Measurements from ENCODE around the gene TNKS2. TPM values are rescaled to one million over a fixed set of nuclear protein-coding genes. Genes with fewer than 3 reads are reported as not detected.

TNKS2 gene
- total RNA-seq, 1 donor from 2014 or later: 52.5 TPM

- H3K9me3 Mint-ChIP-seq (ENCODE audit: unreplicated experiment): no peaks in the 10 kb centered on the region
- no peaks in the 10 kb centered on the region for H3K36me3 Mint-ChIP-seq (ENCODE audit: low read depth, unreplicated experiment)
- DNase-seq (ENCODE audit: low spot score): no peak
- H3K27ac Mint-ChIP-seq (ENCODE audit: unreplicated experiment): peak overlapping the region; percentile 68
- no peak overlapping the region for H3K4me3 Mint-ChIP-seq (ENCODE audit: unreplicated experiment)
- H3K27me3 Mint-ChIP-seq (ENCODE audit: unreplicated experiment): no peaks in the 10 kb centered on the region
- peaks cover 11% of the 10 kb centered on the region for H3K4me1 Mint-ChIP-seq (ENCODE audit: unreplicated experiment)
- no peak for TF ChIP-seq CTCF (IDR thresholded peaks at IDR 0.05; ENCODE audit: unreplicated experiment)
Observed at GRCh38 chr10:91761721-91762120, 36.5 kb upstream of the TNKS2 start.

- H3K27me3 Mint-ChIP-seq (ENCODE audit: unreplicated experiment): no peaks in the 10 kb centered on the region
- no peak overlapping the region for H3K27ac Mint-ChIP-seq (ENCODE audit: unreplicated experiment)
- H3K4me1 Mint-ChIP-seq (ENCODE audit: unreplicated experiment): peaks cover 11% of the 10 kb centered on the region
- no peak for DNase-seq (ENCODE audit: low spot score)
- H3K36me3 Mint-ChIP-seq (ENCODE audit: low read depth, unreplicated experiment): no peaks in the 10 kb centered on the region
- TF ChIP-seq CTCF (IDR thresholded peaks at IDR 0.05; ENCODE audit: unreplicated experiment): no peak
- H3K4me3 Mint-ChIP-seq (ENCODE audit: unreplicated experiment): no peak overlapping the region
- no peaks in the 10 kb centered on the region for H3K9me3 Mint-ChIP-seq (ENCODE audit: unreplicated experiment)
Observed at GRCh38 chr10:91762878-91763277, 35.3 kb upstream of the TNKS2 start.

GRCh38 chr10:91766676-91767075 lies 31.6 kb upstream of the TNKS2 start:
- Mint-ChIP-seq H3K4me1 (ENCODE audit: unreplicated experiment) (peaks cover 4% of the 10 kb centered on the region), H3K9me3 (ENCODE audit: unreplicated experiment) (no peaks in the 10 kb centered on the region), H3K36me3 (ENCODE audit: low read depth, unreplicated experiment) (no peaks in the 10 kb centered on the region), H3K27ac (ENCODE audit: unreplicated experiment) (no peak overlapping the region), H3K27me3 (ENCODE audit: unreplicated experiment) (no peaks in the 10 kb centered on the region), H3K4me3 (ENCODE audit: unreplicated experiment) (no peak overlapping the region)
- no peak for DNase-seq (ENCODE audit: low spot score)
- TF ChIP-seq CTCF (IDR thresholded peaks at IDR 0.05; ENCODE audit: unreplicated experiment): no peak

- no peak for DNase-seq (ENCODE audit: low spot score)
- Mint-ChIP-seq H3K4me1 (ENCODE audit: unreplicated experiment) (no peaks in the 10 kb centered on the region), H3K4me3 (ENCODE audit: unreplicated experiment) (no peak overlapping the region), H3K9me3 (ENCODE audit: unreplicated experiment) (no peaks in the 10 kb centered on the region), H3K27ac (ENCODE audit: unreplicated experiment) (no peak overlapping the region), H3K36me3 (ENCODE audit: low read depth, unreplicated experiment) (no peaks in the 10 kb centered on the region), H3K27me3 (ENCODE audit: unreplicated experiment) (no peaks in the 10 kb centered on the region)
- TF ChIP-seq CTCF (IDR thresholded peaks at IDR 0.05; ENCODE audit: unreplicated experiment): no peak
Observed at GRCh38 chr10:91768123-91768522, 30.1 kb upstream of the TNKS2 start.

- Mint-ChIP-seq H3K36me3 (ENCODE audit: low read depth, unreplicated experiment) (no peaks in the 10 kb centered on the region), H3K9me3 (ENCODE audit: unreplicated experiment) (no peaks in the 10 kb centered on the region), H3K27ac (ENCODE audit: unreplicated experiment) (no peak overlapping the region), H3K4me3 (ENCODE audit: unreplicated experiment) (no peak overlapping the region), H3K4me1 (ENCODE audit: unreplicated experiment) (peaks cover 5% of the 10 kb centered on the region), H3K27me3 (ENCODE audit: unreplicated experiment) (no peaks in the 10 kb centered on the region)
- no peak for DNase-seq (ENCODE audit: low spot score)
- no peak for TF ChIP-seq CTCF (IDR thresholded peaks at IDR 0.05; ENCODE audit: unreplicated experiment)
Observed at GRCh38 chr10:91771907-91772306, 26.3 kb upstream of the TNKS2 start.
